Activated B cell treated with CpG ODN at 0.5 μM for 24 hours (primary cell): ENCODE data around the gene MTX2. TPM values are rescaled to one million over a fixed set of nuclear protein-coding genes. Genes with fewer than 3 reads are reported as not detected.

Experiments used
- ATAC-seq: fragments of 200-7000 bp; cut with Tn5 transposase; one replicate; pipeline ENCODE4 v1.10.0; 2021; ENCODE audit warnings: low read depth, mild to moderate bottlenecking, moderate library complexity
- CTCF ChIA-PET: fragments of 350-600 bp; sonication (Branson Sonifier 250); formaldehyde crosslinking; loops from one replicate; lab custom pipeline; 2021; ENCODE audit warnings: antibody characterized with exemption; lab: Charles Lee
- POLR2A ChIA-PET: fragments of 350-600 bp; sonication (Branson Sonifier 250); formaldehyde crosslinking; loops from one replicate; lab custom pipeline; 2021; ENCODE audit warnings: antibody characterized with exemption; lab: Charles Lee
- DNase-seq: peaks from one replicate; pipeline ENCODE4 v3.0.0; 2022
- H3K27ac Mint-ChIP-seq: one replicate; pipeline ENCODE4 v1.8.0; 2020; ENCODE audit warnings: mixed read lengths
- H3K27me3 Mint-ChIP-seq: one replicate; pipeline ENCODE4 v1.8.0; 2021; ENCODE audit warnings: mixed read lengths
- H3K36me3 Mint-ChIP-seq: one replicate; pipeline ENCODE4 v1.8.0; 2021; ENCODE audit warnings: low read depth, mixed read lengths
- H3K4me1 Mint-ChIP-seq: one replicate; pipeline ENCODE4 v1.8.0; 2021; ENCODE audit warnings: mixed read lengths
- H3K4me3 Mint-ChIP-seq: one replicate; pipeline ENCODE4 v1.8.0; 2020; ENCODE audit warnings: mild to moderate bottlenecking, mixed read lengths
- H3K9me3 Mint-ChIP-seq: one replicate; pipeline ENCODE4 v1.8.0; 2020; ENCODE audit warnings: mixed read lengths
- intact Hi-C: fragments of 100-400 bp; cut with micrococcal nuclease; formaldehyde crosslinking; loops from one replicate; pipeline ENCODE4 v1.15.1; 2024
- total RNA-seq: library from RNA; stranded (reverse); gene quantifications from 2 replicates; pipeline ENCODE4 v1.2.3, GENCODE V29; 2022
- TF ChIP-seq, protein P1 (sequence below): fragments of 200-600 bp; IDR thresholded peaks from one replicate; pipeline ENCODE4 v1.8.0; 2022; ENCODE audit warnings: antibody characterized with exemption, mild to moderate bottlenecking

MTX2 gene
- total RNA-seq, 1 donor from 2014 or later, result 9.7 TPM

DNA sequence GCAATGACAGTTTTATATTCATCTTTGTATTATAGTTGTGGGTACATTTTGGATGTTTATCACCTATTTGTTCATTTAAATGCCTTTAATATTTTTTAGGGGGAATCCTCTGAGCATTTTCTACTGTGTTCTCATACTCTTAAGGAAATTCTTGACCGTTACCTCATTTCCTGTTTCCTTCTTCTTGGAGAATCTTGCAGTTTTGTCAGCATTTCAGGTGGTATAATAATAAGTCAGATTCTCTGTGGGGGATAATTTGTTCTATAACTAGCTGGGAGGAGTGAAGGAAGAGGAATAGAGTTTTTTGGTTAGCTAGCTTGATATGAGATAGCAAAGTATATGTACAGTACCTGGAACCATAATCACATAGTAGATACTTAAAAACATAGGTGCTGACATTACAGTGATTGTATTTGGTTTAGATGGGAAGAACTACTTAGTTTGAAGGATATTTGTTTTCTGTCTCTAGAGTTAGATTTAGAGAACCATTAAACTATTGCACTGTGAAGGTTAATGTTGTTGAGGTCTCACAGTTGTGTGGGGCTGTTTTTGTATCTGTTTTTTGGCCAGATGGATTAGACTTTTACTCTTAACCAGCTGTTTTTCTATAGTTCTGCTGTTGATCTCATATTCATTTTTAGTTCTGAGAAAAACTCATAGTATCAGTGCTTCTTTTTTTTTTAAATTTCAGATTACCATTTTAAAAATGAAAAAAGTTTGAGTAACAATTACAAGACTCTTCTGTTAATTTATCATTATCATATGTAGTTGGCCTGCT is 14.2 kb downstream of the MTX2 start:
- ATAC-seq, result no peak
- DNase-seq, result no peak
- no peak overlapping the region for H3K27ac Mint-ChIP-seq
- CTCF ChIA-PET, result interaction anchor here (1.1 kb wide), 1 partner anchor 271 kb away, joined by 3 read pairs; no protein-coding TSS in a partner anchor
- POLR2A ChIA-PET, result no interaction called here
- no peak overlapping the region for H3K4me3 Mint-ChIP-seq
- TF ChIP-seq, protein P1, sequence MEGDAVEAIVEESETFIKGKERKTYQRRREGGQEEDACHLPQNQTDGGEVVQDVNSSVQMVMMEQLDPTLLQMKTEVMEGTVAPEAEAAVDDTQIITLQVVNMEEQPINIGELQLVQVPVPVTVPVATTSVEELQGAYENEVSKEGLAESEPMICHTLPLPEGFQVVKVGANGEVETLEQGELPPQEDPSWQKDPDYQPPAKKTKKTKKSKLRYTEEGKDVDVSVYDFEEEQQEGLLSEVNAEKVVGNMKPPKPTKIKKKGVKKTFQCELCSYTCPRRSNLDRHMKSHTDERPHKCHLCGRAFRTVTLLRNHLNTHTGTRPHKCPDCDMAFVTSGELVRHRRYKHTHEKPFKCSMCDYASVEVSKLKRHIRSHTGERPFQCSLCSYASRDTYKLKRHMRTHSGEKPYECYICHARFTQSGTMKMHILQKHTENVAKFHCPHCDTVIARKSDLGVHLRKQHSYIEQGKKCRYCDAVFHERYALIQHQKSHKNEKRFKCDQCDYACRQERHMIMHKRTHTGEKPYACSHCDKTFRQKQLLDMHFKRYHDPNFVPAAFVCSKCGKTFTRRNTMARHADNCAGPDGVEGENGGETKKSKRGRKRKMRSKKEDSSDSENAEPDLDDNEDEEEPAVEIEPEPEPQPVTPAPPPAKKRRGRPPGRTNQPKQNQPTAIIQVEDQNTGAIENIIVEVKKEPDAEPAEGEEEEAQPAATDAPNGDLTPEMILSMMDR, result no peak
- H3K4me1 Mint-ChIP-seq, result peaks cover 24% of the 10 kb centered on the region
- H3K27me3 Mint-ChIP-seq, result no peaks in the 10 kb centered on the region
- peaks cover 2% of the 10 kb centered on the region for H3K36me3 Mint-ChIP-seq
- H3K9me3 Mint-ChIP-seq, result no peaks in the 10 kb centered on the region
- intact Hi-C loops, result no loop called here

DNA sequence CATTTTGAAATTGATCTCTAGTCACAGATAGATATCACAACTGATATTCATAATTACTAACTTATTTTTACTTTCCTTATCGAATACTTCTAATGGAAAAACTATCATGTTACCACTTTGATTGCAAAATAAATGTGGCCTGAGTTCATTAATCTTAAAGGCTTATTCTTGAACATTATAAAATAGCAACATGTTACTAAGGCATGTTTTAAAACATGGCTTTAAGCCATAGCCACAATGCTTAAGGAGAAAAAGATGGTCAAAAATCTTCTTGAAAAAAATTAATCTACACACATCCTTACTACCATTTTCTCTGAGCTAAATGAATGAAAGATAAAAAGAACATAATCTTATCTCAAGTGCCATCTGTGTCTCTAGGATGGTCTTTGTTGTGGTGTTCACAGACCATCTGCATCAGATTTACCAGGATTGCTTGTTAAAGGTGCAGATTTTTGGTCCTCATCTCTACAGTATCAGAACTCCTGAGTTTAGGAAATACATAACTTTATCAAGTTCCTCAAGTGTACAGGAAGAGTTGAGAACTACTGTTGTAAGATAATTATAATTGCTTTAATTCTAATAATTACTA is 15.3 kb downstream of the MTX2 start:
- TF ChIP-seq, protein P1, result no peak
- Mint-ChIP-seq H3K9me3 (no peaks in the 10 kb centered on the region), H3K36me3 (peaks cover 2% of the 10 kb centered on the region), H3K4me3 (no peak overlapping the region), H3K27me3 (no peaks in the 10 kb centered on the region), H3K27ac (no peak overlapping the region), H3K4me1 (peaks cover 24% of the 10 kb centered on the region)
- ChIA-PET CTCF (interaction anchor here (1.1 kb wide), 1 partner anchor 270 kb away, joined by 3 read pairs; no protein-coding TSS in a partner anchor), POLR2A (no interaction called here)
- ATAC-seq (no peak), DNase-seq (no peak)
- intact Hi-C loops, result no loop called here

DNA sequence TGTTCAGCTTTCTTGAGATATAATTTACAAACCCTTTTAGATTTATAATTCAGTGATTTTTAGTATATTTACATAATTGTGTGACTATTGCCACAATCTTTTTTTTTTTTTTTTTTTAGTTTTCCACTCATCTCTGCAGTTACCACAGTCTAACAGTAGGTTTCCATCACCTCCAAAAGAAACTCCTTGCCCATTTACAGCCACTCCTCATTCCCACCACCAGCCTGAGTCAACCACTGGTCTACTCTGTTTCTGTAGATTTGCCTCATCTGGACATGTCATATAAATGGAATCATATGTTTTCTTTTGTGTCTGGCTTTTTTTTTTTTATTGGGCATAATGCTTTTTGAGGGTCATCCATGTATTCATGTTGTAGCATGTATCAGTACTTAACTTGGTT is 16.1 kb downstream of the MTX2 start:
- Mint-ChIP-seq H3K27me3 (no peaks in the 10 kb centered on the region), H3K4me3 (no peak overlapping the region), H3K36me3 (peaks cover 2% of the 10 kb centered on the region), H3K9me3 (no peaks in the 10 kb centered on the region), H3K27ac (no peak overlapping the region), H3K4me1 (peaks cover 29% of the 10 kb centered on the region)
- intact Hi-C loops, result no loop called here
- no peak for ATAC-seq
- no peak for DNase-seq
- TF ChIP-seq, protein P1, result no peak
- ChIA-PET POLR2A (no interaction called here), CTCF (no interaction called here)

DNA sequence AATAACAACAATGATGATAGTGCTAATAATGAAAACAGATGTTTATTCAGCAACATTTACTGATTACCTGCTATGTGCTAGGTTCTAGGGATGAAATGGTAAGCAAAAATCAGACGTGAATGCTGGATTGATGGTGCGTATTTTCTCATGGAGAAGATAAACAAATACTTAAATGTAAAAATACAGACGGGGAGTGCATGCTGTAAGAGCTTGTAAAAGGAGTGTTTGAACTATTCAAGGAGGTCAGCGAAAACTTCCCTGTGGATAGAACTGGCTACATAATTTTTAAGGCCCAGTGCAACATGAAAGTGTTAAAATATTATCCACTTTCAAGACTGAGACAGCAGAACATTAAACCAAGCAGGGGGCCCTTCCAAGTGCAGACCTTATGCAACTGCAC is 22.1 kb downstream of the MTX2 start:
- H3K27ac Mint-ChIP-seq, result no peak overlapping the region
- CTCF ChIA-PET, result no interaction called here
- no peak overlapping the region for H3K4me3 Mint-ChIP-seq
- DNase-seq (no peak), ATAC-seq (no peak)
- H3K27me3 Mint-ChIP-seq, result no peaks in the 10 kb centered on the region
- POLR2A ChIA-PET, result no interaction called here
- intact Hi-C loops, result no loop called here
- no peaks in the 10 kb centered on the region for H3K9me3 Mint-ChIP-seq
- peaks cover 24% of the 10 kb centered on the region for H3K4me1 Mint-ChIP-seq
- TF ChIP-seq, protein P1, result no peak
- H3K36me3 Mint-ChIP-seq, result peaks cover 1% of the 10 kb centered on the region

DNA sequence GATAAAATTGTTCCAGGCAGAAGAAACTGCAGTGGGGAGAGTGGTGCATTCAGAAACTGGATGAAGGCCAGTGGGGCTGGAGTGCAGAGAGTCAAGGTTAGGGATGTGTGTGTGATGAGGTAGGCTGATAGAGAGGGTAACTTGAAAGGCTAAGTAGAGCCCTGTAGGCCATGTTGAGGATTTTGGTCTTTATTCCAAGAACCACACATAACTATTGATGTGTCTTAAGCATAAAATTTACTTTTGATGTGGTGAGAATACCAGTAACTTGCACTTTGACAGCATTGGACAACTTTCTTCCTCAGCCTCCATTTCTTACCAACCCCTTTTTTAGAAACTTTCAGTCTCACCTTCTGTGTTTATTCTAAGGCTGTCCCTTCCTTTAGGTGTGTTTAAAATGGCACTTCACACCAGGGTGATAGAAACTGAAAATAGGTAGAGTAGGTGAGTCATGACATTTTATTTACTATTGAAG is 22.6 kb downstream of the MTX2 start:
- ChIA-PET CTCF (no interaction called here), POLR2A (no interaction called here)
- no peaks in the 10 kb centered on the region for H3K27me3 Mint-ChIP-seq
- peaks cover 22% of the 10 kb centered on the region for H3K4me1 Mint-ChIP-seq
- DNase-seq (no peak), ATAC-seq (no peak)
- intact Hi-C loops, result no loop called here
- TF ChIP-seq, protein P1, result no peak
- peaks cover 1% of the 10 kb centered on the region for H3K36me3 Mint-ChIP-seq
- H3K27ac Mint-ChIP-seq, result no peak overlapping the region
- H3K9me3 Mint-ChIP-seq, result no peaks in the 10 kb centered on the region
- H3K4me3 Mint-ChIP-seq, result no peak overlapping the region
